H1 (cell line): ENCODE data around the gene DEPP1. TPM values are rescaled to one million over a fixed set of nuclear protein-coding genes. Genes with fewer than 3 reads are reported as not detected.
A peak's percentile ranks its signal among the peaks of the same experiment; 100 is the strongest.

ENCODE experiments used
- CTCF ChIA-PET: fragments of 300-600 bp; sonication (Branson Sonifier 250); formaldehyde crosslinking; loops from one replicate; lab custom pipeline; 2021; ENCODE audit not compliant: partially characterized antibody; lab: Charles Lee
- POLR2A ChIA-PET: fragments of 300-600 bp; sonication (Branson Sonifier 250); formaldehyde crosslinking; loops from one replicate; lab custom pipeline; 2021; ENCODE audit warnings: inconsistent platforms; ENCODE audit not compliant: partially characterized antibody; lab: Charles Lee
- DNase-seq, 2 experiments: peaks; one replicate each; pipeline versions ENCODE4 v3.0.0 to v3.0.0-alpha.2; 2010 to 2022; ENCODE audit warnings: low spot score in 2 of 2, low read depth in 1 of 2, mixed read lengths in 1 of 2
- FAIRE-seq: peaks from 2 replicates; lab custom pipeline; 2011; peaks lifted over from hg19 to GRCh38; lab: Jason Lieb, UNC
- H2AFZ ChIP-seq: 2 replicates; pipeline ENCODE4 v1.8.1; 2012; ENCODE audit warnings: low read length, inconsistent platforms
- H2AK5ac ChIP-seq: 2 replicates; pipeline ENCODE4 v1.6.1; 2013; ENCODE audit warnings: low read depth, low read length
- H2BK120ac ChIP-seq: replicated peaks from 2 replicates; pipeline ENCODE3; 2013; ENCODE audit warnings: low read depth, low read length, inconsistent platforms
- H2BK12ac ChIP-seq: 2 replicates; pipeline ENCODE4 v1.6.1; 2013; ENCODE audit warnings: low read depth, low read length
- H2BK15ac ChIP-seq: 2 replicates; pipeline ENCODE4 v1.6.1; 2013; ENCODE audit warnings: low read length
- H2BK20ac ChIP-seq: 2 replicates; pipeline ENCODE4 v1.6.1; 2013; ENCODE audit warnings: low read length
- H2BK5ac ChIP-seq: 2 replicates; pipeline ENCODE4 v1.6.1; 2013; ENCODE audit warnings: low read depth, low read length
- H3K14ac ChIP-seq: 2 replicates; pipeline ENCODE4 v1.6.1; 2013; ENCODE audit warnings: inconsistent platforms; ENCODE audit not compliant: insufficient read length
- H3K18ac ChIP-seq: 2 replicates; pipeline ENCODE4 v1.6.1; 2013; ENCODE audit warnings: low read length; ENCODE audit errors: extremely low read depth
- H3K23ac ChIP-seq: 2 replicates; pipeline ENCODE4 v1.6.1; 2013; ENCODE audit warnings: inconsistent platforms; ENCODE audit not compliant: insufficient read length
- H3K23me2 ChIP-seq: 2 replicates; pipeline ENCODE4 v1.6.1; 2013; ENCODE audit warnings: low read depth, low read length
- H3K27ac ChIP-seq: 2 replicates; pipeline ENCODE4 v1.6.1; 2011; ENCODE audit warnings: low read depth, low read length, inconsistent platforms
- H3K27me3 ChIP-seq, 4 experiments: replicated peaks in 1 of 4; 1 replicate in 1 of 4; 2 replicates in 3 of 4; pipeline versions ENCODE4 v1.6.1 to v1.8.1; 2011 to 2013; ENCODE audit warnings: low read length in 3 of 4, mild to moderate bottlenecking in 3 of 4, inconsistent platforms in 2 of 4, mixed read lengths in 2 of 4, moderate library complexity in 1 of 4; ENCODE audit not compliant: control insufficient read depth in 3 of 4, insufficient read depth in 3 of 4; ENCODE audit errors: extremely low read depth in 1 of 4
- H3K36me3 ChIP-seq, 4 experiments: 2 replicates each; pipeline versions ENCODE4 v1.6.1 to v1.8.1; 2011 to 2013; ENCODE audit warnings: mild to moderate bottlenecking in 4 of 4, low read length in 3 of 4, moderate library complexity in 2 of 4, control low read depth in 1 of 4, inconsistent platforms in 1 of 4; ENCODE audit not compliant: insufficient read depth in 4 of 4, control insufficient read depth in 2 of 4
- H3K4ac ChIP-seq: replicated peaks from 2 replicates; pipeline ENCODE3; 2013; ENCODE audit warnings: low read length, low read depth, mixed read lengths, inconsistent platforms; ENCODE audit not compliant: insufficient read length
- H3K4me1 ChIP-seq, 4 experiments: replicated peaks in 1 of 4; 1 replicate in 1 of 4; 2 replicates in 3 of 4; pipeline versions ENCODE4 v1.6.1 to v1.8.1; 2011 to 2013; ENCODE audit warnings: low read length in 3 of 4, inconsistent platforms in 2 of 4, mixed read lengths in 1 of 4; ENCODE audit not compliant: insufficient read depth in 4 of 4, control insufficient read depth in 3 of 4
- H3K4me2 ChIP-seq, 2 experiments: 2 replicates each; pipeline versions ENCODE4 v1.6.1 to v1.8.1; 2011 to 2013; ENCODE audit warnings: low read depth in 2 of 2, low read length in 2 of 2, control low read depth in 1 of 2, inconsistent platforms in 1 of 2, mild to moderate bottlenecking in 1 of 2; ENCODE audit not compliant: insufficient read depth in 1 of 2
- H3K4me3 ChIP-seq, 4 experiments: fragments of 200-600, 300-600 bp in 1 of 4; sonication (generic), shearing (Covaris generic), sonication (Bioruptor Twin) in 1 of 4; 2 replicates each; pipeline versions ENCODE4 v1.5.1 to v1.8.1; 2011 to 2016; ENCODE audit warnings: low read length in 4 of 4, low read depth in 3 of 4, control low read depth in 2 of 4, inconsistent platforms in 2 of 4, mild to moderate bottlenecking in 2 of 4, mixed read lengths in 1 of 4, moderate library complexity in 1 of 4; ENCODE audit not compliant: insufficient read depth in 2 of 4; ENCODE audit errors: extremely low read depth in 1 of 4
- H3K56ac ChIP-seq: replicated peaks from 2 replicates; pipeline ENCODE3; 2013; ENCODE audit warnings: low read depth, mild to moderate bottlenecking, mixed read lengths, low read length, inconsistent platforms; ENCODE audit not compliant: insufficient read length
- H3K79me1 ChIP-seq: 2 replicates; pipeline ENCODE4 v1.6.1; 2013; ENCODE audit warnings: low read depth, low read length, control low read depth
- H3K79me2 ChIP-seq, 2 experiments: 2 replicates each; pipeline versions ENCODE4 v1.6.1 to v1.8.1; 2012 to 2013; ENCODE audit warnings: low read length in 2 of 2, mild to moderate bottlenecking in 2 of 2, inconsistent platforms in 1 of 2; ENCODE audit not compliant: insufficient read depth in 2 of 2, control insufficient read depth in 1 of 2
- H3K9ac ChIP-seq, 4 experiments: replicated peaks in 1 of 4; 1 replicate in 1 of 4; 2 replicates in 3 of 4; pipeline versions ENCODE4 v1.6.1 to v1.8.1; 2011 to 2013; ENCODE audit warnings: low read depth in 3 of 4, low read length in 3 of 4, control low read depth in 2 of 4, mild to moderate bottlenecking in 2 of 4, moderate library complexity in 2 of 4, inconsistent platforms in 1 of 4; ENCODE audit errors: extremely low read depth in 1 of 4
- H3K9me3 ChIP-seq, 2 experiments: 2 replicates each; pipeline versions ENCODE4 v1.6.1 to v1.8.1; 2012 to 2013; ENCODE audit warnings: mild to moderate bottlenecking in 2 of 2, moderate library complexity in 2 of 2, control low read depth in 1 of 2, inconsistent platforms in 1 of 2, low read depth in 1 of 2, low read length in 1 of 2, mixed read lengths in 1 of 2; ENCODE audit not compliant: insufficient read depth in 2 of 2
- H4K20me1 ChIP-seq, 2 experiments: replicated peaks in 1 of 2; 2 replicates each; pipeline versions ENCODE3 to v1.8.1; 2011 to 2013; ENCODE audit warnings: inconsistent platforms in 2 of 2, low read length in 2 of 2, mild to moderate bottlenecking in 1 of 2; ENCODE audit not compliant: insufficient read depth in 2 of 2, control insufficient read depth in 1 of 2
- H4K5ac ChIP-seq: 2 replicates; pipeline ENCODE4 v1.6.1; 2013; ENCODE audit warnings: low read length, low read depth, mixed read lengths, inconsistent platforms; ENCODE audit not compliant: insufficient read length
- H4K8ac ChIP-seq: 2 replicates; pipeline ENCODE4 v1.8.0; 2013; ENCODE audit warnings: mild to moderate bottlenecking, moderate library complexity, low read length, inconsistent platforms; ENCODE audit not compliant: insufficient read depth; ENCODE audit errors: extremely low read depth
- H4K91ac ChIP-seq: replicated peaks from 2 replicates; pipeline ENCODE3; 2013; ENCODE audit warnings: low read length, mixed read lengths, inconsistent platforms; ENCODE audit not compliant: insufficient read length
- ATF3 ChIP-seq: IDR thresholded peaks from 2 replicates; pipeline ENCODE4 v1.6.1; 2011; ENCODE audit warnings: low read depth, mild to moderate bottlenecking, low read length; ENCODE audit not compliant: insufficient read depth
- CHD2 ChIP-seq: IDR thresholded peaks from 2 replicates; pipeline ENCODE4 v1.6.1; 2012; ENCODE audit warnings: low read length, improper control_type of control experiment
- RXRA ChIP-seq: IDR thresholded peaks from 2 replicates; pipeline ENCODE4 v1.6.1; 2011; ENCODE audit warnings: low read depth, mild to moderate bottlenecking, low read length, moderate library complexity; ENCODE audit not compliant: insufficient read depth
- WGBS, 2 experiments: shearing (Covaris generic) in 1 of 2; methylation state at CpG; one replicate each; pipeline versions ENCODE4 v1.1.6 to v1.1.7; 2013 to 2015; ENCODE audit warnings: low lambda C conversion rate in 2 of 2, mixed read lengths in 2 of 2, inconsistent platforms in 1 of 2, low coverage in 1 of 2, missing lambda C conversion rate in 1 of 2; ENCODE audit not compliant: insufficient replicate concordance in 2 of 2, insufficient coverage in 1 of 2, insufficient read length in 1 of 2; ENCODE audit errors: extremely low coverage in 1 of 2, missing lambda C conversion rate in 1 of 2; 5-methylcytosine and 5-hydroxymethylcytosine counted together
- polyA plus RNA-seq, 7 experiments: library from polyadenylated mRNA; depleted of rRNA in 3 of 7; stranded (reverse) in 5 of 7; unstranded in 2 of 7; fragments of >200 nt in 5 of 7; fragments of 200-250 nt in 2 of 7; gene quantifications; 1 replicate in 5 of 7; 2 replicates in 1 of 7; 4 replicates in 1 of 7; pipeline versions ENCODE4 v1.2.1 to v1.2.3, GENCODE V29; 2011 to 2013; ENCODE audit warnings: missing spikeins in 2 of 7, mixed read lengths in 2 of 7
- total RNA-seq: library from RNA; stranded (reverse); fragmentation: NEBNext Ultra II Directional; extraction: Animal tissue kit (Norgen Biotek cat#: 25700); gene quantifications from 2 replicates; pipeline ENCODE4 v1.2.1, GENCODE V29; 2021

Gene DEPP1
- total and polyA plus RNA-seq, 2 of the 8 experiments (the other 6 are each of a cell fraction or from before 2014, with no cell fraction given) = 0.67 to 4.5 TPM

- Histone ChIP-seq H4K5ac (no peak overlapping the region), H3K14ac (no peak overlapping the region), H3K4me2 (peak overlapping the region in 1 of 2 experiments; percentile 54; a peak in 2 of 4 replicates)
These were observed 12.9 kb downstream of the DEPP1 start for GRCh38 chr10:44965651-44966097.

More at GRCh38 chr10:44965651-44966097, 12.9 kb downstream of the DEPP1 start:
- H3K27me3 ChIP-seq = peaks cover 0 to under 1% (median 0%) of the 10 kb centered on the region in 4 experiments; a peak in 3 of 7 replicates
- no peak overlapping the region for H3K27ac ChIP-seq
- no peaks in the 10 kb centered on the region for H3K9me3 ChIP-seq
- peak in 1 of 2 experiments; percentile 40 for DNase-seq
- H4K91ac ChIP-seq = peak overlapping the region; percentile 82
- ChIA-PET POLR2A (interaction anchor here (0.9 to 2.8 kb wide), 8 partner anchors 8 to 35 kb away, joined by 3 to 11 read pairs (median 4); partner anchors contain the start of gene ZNF22), CTCF (interaction anchor here (0.5 to 11.2 kb wide), 13 partner anchors 8 to 567 kb away, joined by 3 to 143 read pairs (median 6); partner anchors contain the start of gene DEPP1)
- H3K79me1 ChIP-seq = peaks cover 5% of the 10 kb centered on the region; the same call in 1 of the 2 replicates
- peaks cover 20 to 42% (median 29%) of the 10 kb centered on the region in 4 experiments for H3K4me1 ChIP-seq
- H3K4ac ChIP-seq = no peak overlapping the region
- H3K36me3 ChIP-seq = peaks cover 0 to 6% (median 0%) of the 10 kb centered on the region in 4 experiments; a peak in 1 of 8 replicates
- H3K9ac ChIP-seq = no peak overlapping the region
- TF ChIP-seq CHD2 (no peak), ATF3 (no peak), RXRA (no peak)
- H4K8ac ChIP-seq = no peak overlapping the region
- peaks cover 3% of the 10 kb centered on the region; the same call in 1 of the 2 replicates for H3K23me2 ChIP-seq
- H2AK5ac ChIP-seq = peak overlapping the region; percentile 94; the same call in 1 of the 2 replicates
- no peak overlapping the region for H3K56ac ChIP-seq
- no peak overlapping the region for H3K23ac ChIP-seq
- H2BK15ac ChIP-seq = peak overlapping the region; percentile 63; the same call in 1 of the 2 replicates
- WGBS, 2 experiments = 93% methylated on average over 6 of the region's 6 CpGs; no CpG with 5 or more reads in 1 of the 2 experiments
- peak overlapping the region; percentile 38 for H2BK120ac ChIP-seq
- no peak for FAIRE-seq
- H4K20me1 ChIP-seq = peaks cover 0 to 2% of the 10 kb centered on the region in 2 experiments
- H2BK5ac ChIP-seq = peak overlapping the region; percentile 94; the same call in 1 of the 2 replicates
- peak overlapping the region; percentile 95 for H2BK20ac ChIP-seq
- H3K4me3 ChIP-seq = no peak overlapping the region
- peak overlapping the region; percentile 97; the same call in 1 of the 2 replicates for H2BK12ac ChIP-seq
- no peaks in the 10 kb centered on the region; a peak in 1 of 4 replicates for H3K79me2 ChIP-seq
- H2AFZ ChIP-seq = no peak overlapping the region
- peak overlapping the region; percentile 83 for H3K18ac ChIP-seq
